Fibroblast of upper back skin (primary cell): ENCODE measurements around the gene MBD2.
"Not testable (repeated sequence)": the region's sequence is repeated elsewhere in the genome, so short reads cannot be mapped to it uniquely, and the experiment has no call there.

ENCODE experiments used
- DNase-seq: peaks from one replicate; pipeline ENCODE4 v3.0.0-alpha.2; 2013

Gene MBD2

GRCh38 chr18:54148151-54148550, 76.3 kb downstream of the MBD2 start:
- DNase-seq: no peak

- no peak for DNase-seq
Observed at GRCh38 chr18:54147439-54147838, 77.0 kb downstream of the MBD2 start.

GRCh38 chr18:54141041-54141608, 83.3 kb downstream of the MBD2 start:
- no peak for DNase-seq

- DNase-seq: peak; percentile 62
Observed at GRCh38 chr18:54140641-54141040, 83.8 kb downstream of the MBD2 start.

- DNase-seq: peak; percentile 51
Observed at GRCh38 chr18:54135216-54135615, 89.3 kb downstream of the MBD2 start.

- peak; percentile 71 for DNase-seq
Observed at GRCh38 chr18:54134053-54134452, 90.4 kb downstream of the MBD2 start.

GRCh38 chr18:54130631-54131030, 93.8 kb downstream of the MBD2 start:
- DNase-seq: no peak

- peak; percentile 66 for DNase-seq
Observed at GRCh38 chr18:54130177-54130576, 94.3 kb downstream of the MBD2 start.

GRCh38 chr18:54129448-54130067, 94.9 kb downstream of the MBD2 start:
- peak; percentile 88 for DNase-seq

- DNase-seq: peak; percentile 74
Observed at GRCh38 chr18:54127759-54128378, 96.6 kb downstream of the MBD2 start.

GRCh38 chr18:54125429-54125828, 99.0 kb downstream of the MBD2 start:
- DNase-seq: no peak

GRCh38 chr18:54123720-54124440, 100.6 kb downstream of the MBD2 start:
- not testable (repeated sequence) for DNase-seq

- DNase-seq: peak; percentile 67
Observed at GRCh38 chr18:54119524-54120019, 104.9 kb downstream of the MBD2 start.

GRCh38 chr18:54117853-54118773, 106.4 kb downstream of the MBD2 start:
- peak; percentile 74 for DNase-seq

- no peak for DNase-seq
Observed at GRCh38 chr18:54116541-54117257, 107.8 kb downstream of the MBD2 start.

GRCh38 chr18:54112356-54112755, 112.1 kb downstream of the MBD2 start:
- peak; percentile 88 for DNase-seq

GRCh38 chr18:54109131-54109683, 115.3 kb downstream of the MBD2 start:
- peak; percentile 49 for DNase-seq

- no peak for DNase-seq
Observed at GRCh38 chr18:54102123-54102522, 122.3 kb downstream of the MBD2 start.
